Right lung (tissue), 5 donors: ENCODE data around the gene NAGK. TPM values are rescaled to one million over a fixed set of nuclear protein-coding genes. Genes with fewer than 3 reads are reported as not detected.
"Not testable (repeated sequence)": the region's sequence is repeated elsewhere in the genome, so short reads cannot be mapped to it uniquely, and the experiment has no call there.

Source experiments
- DNase-seq, 2 donors: peaks; one replicate each; pipeline ENCODE4 v3.0.0-alpha.2; 2013
- polyA plus RNA-seq, 5 donors: library from polyadenylated mRNA; unstranded; fragments of 120-200 nt; gene quantifications; one replicate each; pipeline versions ENCODE4 v1.2.1 to v1.2.3, GENCODE V29; 2013; ENCODE audit warnings: inconsistent platforms in 1 of 5, low replicate concordance in 1 of 5; ENCODE audit not compliant: insufficient read length in 5 of 5, insufficient read depth in 1 of 5

Gene NAGK
- polyA plus RNA-seq, 5 donors, result 83.3 to 111 (median 102) TPM

- DNase-seq, result no peak
Measured at GRCh38 chr2:71101656-71102055, 33.2 kb downstream of the NAGK start.

GRCh38 chr2:71102981-71103681 is 34.7 kb downstream of the NAGK start:
- DNase-seq, result no peak

GRCh38 chr2:71103809-71104208 is 35.4 kb downstream of the NAGK start:
- no peak for DNase-seq

- DNase-seq, result not testable (repeated sequence)
Measured at GRCh38 chr2:71106463-71106862, 38.0 kb downstream of the NAGK start.

- no peak for DNase-seq
Measured at GRCh38 chr2:71108091-71108490, 39.6 kb downstream of the NAGK start.

GRCh38 chr2:71113843-71114242 is 45.4 kb downstream of the NAGK start:
- DNase-seq, result no peak

GRCh38 chr2:71117063-71117462 is 48.6 kb downstream of the NAGK start:
- no peak for DNase-seq

GRCh38 chr2:71120195-71120594 is 51.7 kb downstream of the NAGK start:
- no peak for DNase-seq

GRCh38 chr2:71121479-71121878 is 53.0 kb downstream of the NAGK start:
- DNase-seq, result no peak

- DNase-seq, result no peak
Measured at GRCh38 chr2:71122387-71123298, 54.2 kb downstream of the NAGK start.

GRCh38 chr2:71125506-71126294 is 57.3 kb downstream of the NAGK start:
- DNase-seq, result no peak

- no peak for DNase-seq
Measured at GRCh38 chr2:71126957-71127356, 58.5 kb downstream of the NAGK start.

Other genes with a start within 250 kb of the NAGK start
- under 1 TPM in 4 of 5 donors, not detected in 1; 0.05 to 0.21 (median 0.10) TPM for gene CLEC4F, start 248.0 kb upstream of the NAGK start, polyA plus RNA-seq
- under 1 TPM in 2 of 5 donors, not detected in 3; 0.11 to 0.22 TPM for gene CD207, start 232.8 kb upstream of the NAGK start, polyA plus RNA-seq
- gene VAX2, start 168.1 kb upstream of the NAGK start, polyA plus RNA-seq, result 1 to 10 TPM in 4 of 5 donors, under 1 TPM in 1; 0.90 to 2.4 (median 1.4) TPM
- 1 to 10 TPM; 3.0 to 5.8 (median 3.6) TPM for gene ATP6V1B1, start 132.7 kb upstream of the NAGK start, polyA plus RNA-seq
- gene ANKRD53, start 90.0 kb upstream of the NAGK start, polyA plus RNA-seq, result 1 to 10 TPM; 1.6 to 4.3 (median 2.5) TPM
- 10 to 100 TPM; 50.9 to 63.9 (median 56.9) TPM for gene TEX261, start 73.8 kb upstream of the NAGK start, polyA plus RNA-seq
- 10 to 100 TPM; 23.9 to 31.5 (median 28.8) TPM for gene MCEE, start 61.6 kb downstream of the NAGK start, polyA plus RNA-seq
- gene MPHOSPH10, start 62.0 kb downstream of the NAGK start, polyA plus RNA-seq, result 10 to 100 TPM; 45.2 to 57.9 (median 48.1) TPM
- 10 to 100 TPM in 2 of 5 donors, 1 to 10 TPM in 3; 7.4 to 10.8 (median 9.9) TPM for gene PAIP2B, start 158.5 kb downstream of the NAGK start, polyA plus RNA-seq